IPS-18a (cell line): ENCODE measurements around the gene CACNA1I.

Experiments
- H3K27ac ChIP-seq: one replicate; pipeline ENCODE4 v1.5.1; 2013; ENCODE audit warnings: low read length
- H3K27me3 ChIP-seq: one replicate; pipeline ENCODE4 v1.6.1; 2013; ENCODE audit warnings: mild to moderate bottlenecking, low read length; ENCODE audit not compliant: control insufficient read depth, insufficient read depth
- H3K36me3 ChIP-seq: one replicate; pipeline ENCODE4 v1.6.1; 2013; ENCODE audit warnings: low read depth, low read length; ENCODE audit not compliant: control insufficient read depth
- H3K4me1 ChIP-seq: one replicate; pipeline ENCODE4 v1.6.1; 2013; ENCODE audit warnings: low read depth, low read length; ENCODE audit not compliant: control insufficient read depth
- H3K4me3 ChIP-seq: one replicate; pipeline ENCODE4 v1.5.1; 2013; ENCODE audit warnings: low read length
- H3K9ac ChIP-seq: one replicate; pipeline ENCODE4 v1.6.1; 2013; ENCODE audit warnings: mild to moderate bottlenecking, low read length, moderate library complexity
- H3K9me3 ChIP-seq: one replicate; pipeline ENCODE4 v1.6.1; 2013; ENCODE audit warnings: low read depth, low read length; ENCODE audit not compliant: control insufficient read depth

Gene CACNA1I

DNA sequence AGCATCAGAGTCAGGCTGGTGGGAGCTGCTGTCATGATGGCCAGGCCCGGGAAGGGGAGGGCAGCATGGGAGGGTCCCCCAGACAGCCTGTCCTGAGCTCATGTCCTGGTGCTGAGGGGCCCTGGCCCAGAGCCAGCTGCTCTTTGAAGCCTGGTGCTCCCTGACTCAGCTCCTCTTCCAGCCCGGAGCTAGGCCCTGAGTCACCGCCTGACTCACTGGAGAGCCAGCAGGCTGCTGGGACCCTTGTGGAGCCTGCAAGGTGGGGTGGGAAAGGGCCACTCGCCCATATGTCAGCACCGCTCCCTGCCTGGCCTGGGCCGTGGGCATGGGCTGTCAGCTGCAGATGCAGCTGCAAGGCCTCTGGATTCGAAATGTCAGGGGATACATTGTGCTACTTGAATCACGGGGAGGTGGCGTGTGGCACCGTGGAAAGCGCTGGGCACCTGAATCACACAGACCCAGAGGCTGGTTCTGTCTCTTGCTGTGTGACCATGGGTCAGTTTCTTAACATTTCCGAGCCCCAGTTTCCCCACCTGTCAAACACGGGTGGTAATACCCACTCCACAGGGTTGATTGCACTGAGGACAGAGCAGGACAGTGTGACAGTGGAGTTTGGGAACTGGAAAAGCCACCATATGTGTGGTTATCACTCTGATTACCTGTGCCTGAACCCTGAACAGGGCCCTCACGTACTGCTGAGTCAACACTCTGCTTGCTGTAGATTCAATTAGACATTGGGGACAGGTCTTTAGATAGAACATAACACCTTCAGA, 4.4 kb downstream of the CACNA1I start:
- H3K9ac ChIP-seq = no peak overlapping the region
- no peak overlapping the region for H3K27ac ChIP-seq
- H3K4me1 ChIP-seq = peaks cover under 1% of the 10 kb centered on the region
- H3K9me3 ChIP-seq = no peaks in the 10 kb centered on the region
- no peaks in the 10 kb centered on the region for H3K27me3 ChIP-seq
- H3K4me3 ChIP-seq = no peak overlapping the region
- H3K36me3 ChIP-seq = no peaks in the 10 kb centered on the region

- no peaks in the 10 kb centered on the region for H3K9me3 ChIP-seq
- no peak overlapping the region for H3K27ac ChIP-seq
- H3K4me3 ChIP-seq = no peak overlapping the region
- no peaks in the 10 kb centered on the region for H3K36me3 ChIP-seq
- H3K27me3 ChIP-seq = no peaks in the 10 kb centered on the region
- no peak overlapping the region for H3K9ac ChIP-seq
- peaks cover 3% of the 10 kb centered on the region for H3K4me1 ChIP-seq
Measured at GRCh38 chr22:39575552-39575825, 4.9 kb downstream of the CACNA1I start.

DNA sequence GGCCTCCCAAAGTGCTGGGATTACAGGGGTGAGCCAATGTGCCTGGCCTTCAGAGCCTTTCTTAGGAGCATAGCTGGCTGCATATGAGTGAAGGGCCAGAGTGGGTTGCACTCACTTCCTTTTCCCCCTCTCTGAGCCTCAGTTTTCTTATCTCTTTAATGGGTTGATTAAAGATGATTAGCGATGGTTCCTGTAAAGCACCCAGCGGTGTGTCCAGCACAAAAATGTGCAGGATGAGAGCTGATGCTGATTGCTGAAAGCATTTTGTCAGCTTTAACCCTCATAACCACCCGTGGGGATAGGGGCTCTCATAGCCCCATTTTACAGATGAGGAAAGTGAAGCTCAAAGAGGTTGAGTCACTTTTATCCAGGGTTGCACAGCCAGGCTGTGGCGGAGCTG, 5.5 kb downstream of the CACNA1I start:
- H3K4me1 ChIP-seq = peaks cover 3% of the 10 kb centered on the region
- no peaks in the 10 kb centered on the region for H3K36me3 ChIP-seq

DNA sequence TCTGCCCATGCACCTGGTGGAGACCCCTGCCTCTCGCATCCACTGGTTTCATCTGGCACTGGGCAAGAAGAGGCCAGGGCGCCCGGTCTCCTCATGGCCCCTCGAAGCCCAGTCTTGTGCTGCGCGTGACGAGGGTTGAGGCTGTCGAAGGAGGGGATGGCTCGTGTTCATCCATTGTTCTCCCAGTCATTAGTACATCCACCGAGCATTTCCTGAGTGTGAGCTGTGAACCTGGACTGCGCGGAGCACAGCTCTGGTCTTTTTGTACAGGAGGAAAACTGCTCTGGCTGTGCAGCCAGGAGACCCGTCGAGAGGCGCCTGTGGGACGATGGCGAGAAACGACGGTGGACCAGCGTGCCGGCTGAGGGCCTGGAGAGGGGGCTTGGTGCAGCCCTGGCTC, 6.8 kb downstream of the CACNA1I start:
- no peak overlapping the region for H3K9ac ChIP-seq
- H3K27me3 ChIP-seq = no peaks in the 10 kb centered on the region
- H3K27ac ChIP-seq = no peak overlapping the region

More for the DNA sequence above, 5.5 kb downstream of the CACNA1I start:
- Histone ChIP-seq H3K27ac (no peak overlapping the region), H3K9me3 (no peaks in the 10 kb centered on the region), H3K9ac (no peak overlapping the region), H3K4me3 (no peak overlapping the region), H3K27me3 (no peaks in the 10 kb centered on the region)

DNA sequence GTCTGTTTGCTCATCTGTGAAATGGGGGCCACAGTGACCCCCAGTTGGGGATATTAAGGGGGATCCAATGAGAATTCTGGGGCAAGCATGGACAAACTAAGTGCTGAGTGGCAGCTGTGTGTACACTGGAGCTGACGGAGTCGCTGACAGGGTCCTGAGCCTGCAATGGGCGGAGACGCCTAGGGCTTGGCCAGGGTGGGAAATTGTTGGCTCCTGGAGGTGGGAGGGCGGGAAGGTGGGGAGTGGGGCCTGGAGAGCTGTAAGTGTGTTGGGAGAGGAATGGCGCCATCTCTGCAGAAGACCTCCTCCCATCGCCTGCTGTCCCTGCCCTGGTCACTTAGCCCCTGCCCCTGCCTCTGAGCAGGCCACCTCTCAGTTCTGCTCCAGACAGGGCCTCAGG, 7.3 kb downstream of the CACNA1I start:
- Histone ChIP-seq H3K36me3 (no peaks in the 10 kb centered on the region), H3K27me3 (no peaks in the 10 kb centered on the region), H3K27ac (no peak overlapping the region), H3K9me3 (no peaks in the 10 kb centered on the region), H3K4me1 (peaks cover 3% of the 10 kb centered on the region), H3K4me3 (no peak overlapping the region), H3K9ac (no peak overlapping the region)

More for the DNA sequence above, 6.8 kb downstream of the CACNA1I start:
- Histone ChIP-seq H3K4me3 (no peak overlapping the region), H3K9me3 (no peaks in the 10 kb centered on the region), H3K36me3 (no peaks in the 10 kb centered on the region), H3K4me1 (peaks cover 3% of the 10 kb centered on the region)

DNA sequence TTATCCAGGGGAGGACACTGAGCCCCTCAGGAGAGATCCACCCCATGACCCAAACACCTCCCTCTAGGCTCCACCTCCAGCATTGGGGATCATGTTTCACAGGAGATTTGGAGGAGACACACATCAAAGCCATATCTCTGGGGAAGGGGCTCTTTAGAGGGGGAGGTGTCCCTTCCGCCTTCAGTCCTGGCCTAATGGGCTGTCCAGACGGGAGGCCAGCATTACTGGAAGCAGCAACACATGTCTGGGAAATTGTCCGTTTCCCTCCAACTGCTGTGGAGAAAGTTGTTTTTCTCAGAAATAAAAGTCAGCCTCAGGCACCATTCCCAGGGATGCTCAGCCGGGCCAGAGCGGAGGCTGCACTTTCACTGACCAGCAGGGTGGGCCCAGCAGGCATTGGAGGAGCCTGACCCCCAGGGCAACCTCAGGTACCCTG, 9.5 kb downstream of the CACNA1I start:
- Histone ChIP-seq H3K9me3 (no peaks in the 10 kb centered on the region), H3K36me3 (no peaks in the 10 kb centered on the region), H3K4me3 (no peak overlapping the region), H3K27me3 (no peaks in the 10 kb centered on the region), H3K27ac (no peak overlapping the region), H3K4me1 (peaks cover 3% of the 10 kb centered on the region), H3K9ac (no peak overlapping the region)

DNA sequence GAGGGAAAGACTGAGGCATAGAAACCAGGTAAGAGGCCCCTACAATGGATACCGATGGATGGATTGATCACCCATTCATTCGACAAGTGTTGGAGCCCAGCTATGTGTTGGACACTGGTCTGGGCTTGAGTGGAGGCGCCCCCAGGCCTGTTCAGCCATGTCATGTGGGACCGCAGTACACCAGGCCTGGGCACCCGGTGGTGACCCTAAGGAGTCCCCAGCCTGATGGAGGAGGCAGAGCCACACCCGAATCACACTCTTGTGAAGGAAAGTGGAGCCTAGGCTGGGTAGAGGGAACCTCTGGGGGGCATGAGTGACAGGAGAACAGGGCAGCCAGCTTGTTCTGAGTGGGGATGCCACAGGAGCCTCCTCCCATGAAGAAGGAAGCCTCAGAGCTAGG, 10.2 kb downstream of the CACNA1I start:
- Histone ChIP-seq H3K4me3 (no peak overlapping the region), H3K4me1 (peaks cover 3% of the 10 kb centered on the region), H3K27ac (no peak overlapping the region), H3K9me3 (no peaks in the 10 kb centered on the region), H3K36me3 (no peaks in the 10 kb centered on the region), H3K9ac (no peak overlapping the region), H3K27me3 (no peaks in the 10 kb centered on the region)

DNA sequence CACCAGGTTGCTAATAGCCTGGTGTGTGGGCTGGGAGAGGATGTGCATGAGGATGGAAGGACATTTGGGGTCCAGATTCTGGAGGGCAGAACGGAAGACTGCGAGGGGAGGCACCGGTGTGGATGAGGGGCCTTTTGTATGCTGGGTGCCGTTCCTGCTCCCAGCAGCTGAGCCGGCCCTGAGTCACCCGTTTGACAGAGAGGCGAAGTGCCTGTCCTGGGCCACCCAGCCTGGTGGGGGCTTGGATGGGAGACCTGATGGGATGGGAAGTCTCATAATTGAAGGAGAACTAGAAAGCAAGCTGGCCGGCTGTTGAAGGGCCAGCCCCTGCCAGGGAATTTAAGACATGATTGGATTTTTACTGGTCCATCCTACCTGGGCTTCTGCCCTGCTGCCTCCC, 10.8 kb downstream of the CACNA1I start:
- no peak overlapping the region for H3K27ac ChIP-seq
- H3K4me1 ChIP-seq = peaks cover 3% of the 10 kb centered on the region
- no peak overlapping the region for H3K9ac ChIP-seq
- no peak overlapping the region for H3K4me3 ChIP-seq
- no peaks in the 10 kb centered on the region for H3K27me3 ChIP-seq
- H3K36me3 ChIP-seq = no peaks in the 10 kb centered on the region
- no peaks in the 10 kb centered on the region for H3K9me3 ChIP-seq

GRCh38 chr22:39583066-39583667, 12.6 kb downstream of the CACNA1I start:
- Histone ChIP-seq H3K36me3 (no peaks in the 10 kb centered on the region), H3K9ac (no peak overlapping the region), H3K27ac (no peak overlapping the region), H3K4me3 (no peak overlapping the region), H3K4me1 (peaks cover 3% of the 10 kb centered on the region), H3K9me3 (no peaks in the 10 kb centered on the region), H3K27me3 (no peaks in the 10 kb centered on the region)

- Histone ChIP-seq H3K9me3 (no peaks in the 10 kb centered on the region), H3K27ac (no peak overlapping the region), H3K4me1 (no peaks in the 10 kb centered on the region), H3K27me3 (no peaks in the 10 kb centered on the region), H3K4me3 (no peak overlapping the region), H3K9ac (no peak overlapping the region), H3K36me3 (no peaks in the 10 kb centered on the region)
Measured at GRCh38 chr22:39589875-39590274, 19.3 kb downstream of the CACNA1I start.

DNA sequence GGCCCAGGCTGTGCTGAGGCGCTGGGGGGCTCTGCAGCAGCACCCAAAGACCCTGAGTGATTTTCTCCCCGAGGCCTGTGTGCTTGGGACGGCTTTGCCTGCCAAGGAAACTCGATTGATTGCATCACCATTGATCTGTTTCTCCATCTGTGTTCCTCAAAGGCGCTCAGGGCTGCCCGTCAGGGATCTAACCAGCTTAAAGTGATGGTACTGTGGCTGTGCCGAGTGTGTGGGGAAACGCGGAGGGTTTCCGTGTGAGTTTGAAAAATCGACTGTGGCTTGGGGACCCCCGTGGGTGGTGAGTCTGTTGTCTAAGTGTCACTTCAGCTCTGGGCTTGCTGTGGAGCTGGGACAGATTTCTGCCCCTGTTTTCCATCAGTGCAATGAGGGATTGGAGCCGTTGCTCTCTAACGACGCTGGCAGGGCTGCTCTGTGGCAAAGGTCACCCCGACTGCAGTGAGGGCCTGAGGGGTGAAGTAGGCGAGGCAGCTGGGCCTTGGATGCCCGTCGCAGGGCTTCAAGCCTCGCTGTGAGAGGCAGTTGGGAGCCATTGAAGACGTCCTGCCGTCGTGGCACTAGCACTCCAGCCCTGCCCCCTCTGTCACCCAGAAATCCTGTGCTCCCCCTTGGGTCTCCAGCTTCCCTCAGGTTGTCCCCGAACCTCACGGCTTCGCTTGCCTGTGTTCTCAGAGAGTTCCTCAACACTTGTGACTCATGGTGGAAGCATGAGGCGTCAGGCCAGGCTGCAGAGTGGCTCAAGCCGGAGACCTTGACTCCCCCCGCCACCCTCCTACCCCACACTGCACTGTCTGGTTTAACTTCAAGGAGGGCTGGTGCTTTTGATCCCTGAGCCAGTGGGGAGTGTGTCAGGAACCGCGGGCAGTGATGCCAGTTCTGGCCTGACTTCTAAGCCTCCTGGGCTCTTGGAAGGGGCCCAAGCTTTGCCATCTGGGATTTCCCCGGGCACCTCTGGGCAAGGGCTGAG, 21.8 kb downstream of the CACNA1I start:
- peaks cover 3% of the 10 kb centered on the region for H3K27me3 ChIP-seq
- H3K4me3 ChIP-seq = no peak overlapping the region
- no peaks in the 10 kb centered on the region for H3K4me1 ChIP-seq
- H3K9me3 ChIP-seq = no peaks in the 10 kb centered on the region
- no peaks in the 10 kb centered on the region for H3K36me3 ChIP-seq
- H3K27ac ChIP-seq = no peak overlapping the region
- no peak overlapping the region for H3K9ac ChIP-seq
